PC-3 (cell line): ENCODE results near the gene DENND2C. TPM values are rescaled to one million over a fixed set of nuclear protein-coding genes. Genes with fewer than 3 reads are reported as not detected.

ENCODE experiments used
- ATAC-seq: fragments of 200-7000 bp; cut with Tn5 transposase; 2 replicates; pipeline ENCODE4 v1.9.1; 2020; ENCODE audit warnings: mild to moderate bottlenecking, moderate library complexity
- Bru-seq: library from RNA; stranded (reverse); fragments of 400-500 nt; gene quantifications from one replicate; lab custom pipeline; 2021; lab: Mats Ljungman, UMichigan
- BruChase-seq, 2 experiments: library from RNA; stranded (reverse); fragments of 400-500 nt; gene quantifications; one replicate each; lab custom pipeline; 2021; lab: Mats Ljungman, UMichigan
- BruUV-seq: library from RNA; stranded (reverse); fragments of 400-500 nt; replicated peaks from 2 replicates; lab custom pipeline; 2021; lab: Mats Ljungman, UMichigan
- CTCF ChIA-PET: fragments of 300-600 bp; sonication (Branson Sonifier 250); formaldehyde crosslinking; loops from one replicate; lab custom pipeline; 2022; ENCODE audit warnings: antibody characterized with exemption; lab: Charles Lee
- POLR2A ChIA-PET: fragments of 300-600 bp; sonication (Branson Sonifier 250); formaldehyde crosslinking; loops from one replicate; lab custom pipeline; 2022; ENCODE audit warnings: antibody characterized with exemption; ENCODE audit not compliant: unreplicated experiment; lab: Charles Lee
- DNase-seq: peaks from one replicate; pipeline ENCODE4 v3.0.0-alpha.2; 2015
- H2AFZ ChIP-seq: fragments of 300-600 bp; sonication (generic); 2 replicates; pipeline ENCODE4 v1.6.0; 2016; ENCODE audit warnings: antibody characterized with exemption, low read length
- H3F3A ChIP-seq: fragments of 300-600 bp; sonication (generic); one replicate; pipeline ENCODE4 v1.6.0; 2017; ENCODE audit warnings: antibody characterized with exemption, low read length, control low read depth, mild to moderate bottlenecking; ENCODE audit not compliant: unreplicated experiment
- H3K27ac ChIP-seq: fragments of 300-600 bp; sonication (generic); 2 replicates; pipeline ENCODE4 v1.5.1; 2016; ENCODE audit warnings: mild to moderate bottlenecking, low read length
- H3K27me3 ChIP-seq: fragments of 300-600 bp; sonication (generic); 2 replicates; pipeline ENCODE4 v1.6.1; 2016; ENCODE audit warnings: low read length, mixed read lengths
- H3K36me3 ChIP-seq: fragments of 300-600 bp; sonication (generic); 2 replicates; pipeline ENCODE4 v1.6.1; 2016; ENCODE audit warnings: low read depth, mixed run types, low read length, mixed read lengths
- H3K4me1 ChIP-seq: fragments of 300-600 bp; sonication (generic); 2 replicates; pipeline ENCODE4 v1.5.1; 2016; ENCODE audit warnings: low read length; ENCODE audit not compliant: insufficient read depth
- H3K4me2 ChIP-seq: fragments of 300-600 bp; sonication (generic); 2 replicates; pipeline ENCODE4 v1.6.0; 2016; ENCODE audit warnings: low read length
- H3K4me3 ChIP-seq: fragments of 300-600 bp; sonication (generic); 2 replicates; pipeline ENCODE4 v1.5.1; 2016; ENCODE audit warnings: mild to moderate bottlenecking, low read length, mixed read lengths
- H3K79me2 ChIP-seq: fragments of 300-600 bp; sonication (generic); 2 replicates; pipeline ENCODE4 v1.6.1; 2017; ENCODE audit warnings: low read length, mixed read lengths
- H3K9ac ChIP-seq: fragments of 300-600 bp; sonication (generic); 2 replicates; pipeline ENCODE4 v1.6.0; 2016; ENCODE audit warnings: mild to moderate bottlenecking, low read length
- H3K9me2 ChIP-seq: fragments of 300-600 bp; sonication (generic); replicated peaks from 2 replicates; pipeline ENCODE4 v1.6.1; 2016; ENCODE audit warnings: mixed run types, low read length, mixed read lengths
- H3K9me3 ChIP-seq: fragments of 300-600 bp; sonication (generic); 2 replicates; pipeline ENCODE4 v1.6.1; 2016; ENCODE audit warnings: low read length, mixed read lengths
- H4K20me1 ChIP-seq: fragments of 300-600 bp; sonication (generic); 2 replicates; pipeline ENCODE4 v1.6.1; 2016; ENCODE audit warnings: low read length, mixed read lengths
- CTCF ChIP-seq: fragments of 300-600 bp; sonication (generic); conservative IDR thresholded peaks from 2 replicates; pipeline ENCODE4 v1.5.1; 2017; ENCODE audit warnings: antibody characterized with exemption, low read depth, mild to moderate bottlenecking, low read length
- EZH2 ChIP-seq: fragments of 300-600 bp; sonication (generic); IDR thresholded peaks from one replicate; pipeline ENCODE4 v1.6.1; 2017; ENCODE audit warnings: antibody characterized with exemption, mild to moderate bottlenecking, low read length; ENCODE audit not compliant: unreplicated experiment
- EZH2phosphoT487 ChIP-seq: fragments of 300-600 bp; sonication (generic); IDR thresholded peaks from 2 replicates; pipeline ENCODE4 v1.6.1; 2018; ENCODE audit warnings: mild to moderate bottlenecking, antibody characterized with exemption, low read length, borderline replicate concordance
- intact Hi-C: fragments of 100-400 bp; cut with micrococcal nuclease; formaldehyde crosslinking; loops from 2 replicates; pipeline ENCODE4 v1.9.0; 2023
- long read RNA-seq: library from polyadenylated mRNA; unstranded; transcript quantifications from one replicate; pipeline ENCODE4 v2.0.0, GENCODE V29; 2021; ENCODE audit not compliant: unreplicated experiment
- total RNA-seq: library from RNA; depleted of rRNA; stranded (reverse); fragments of >200 nt; gene quantifications from 2 replicates; pipeline ENCODE4 v1.2.3, GENCODE V29; 2014; rRNA removed

The DENND2C gene
- total RNA-seq (0.95 and 2.0 TPM in 2 replicates), Bru-seq, nascent RNA (percentile 45 among the genes with signal in this experiment), BruChase-seq, experiment 1, labeled RNA remaining after a 6-hour chase (percentile 45 among the genes with signal in this experiment), BruChase-seq, experiment 2, labeled RNA remaining after a 2-hour chase (percentile 45 among the genes with signal in this experiment)
- long read RNA-seq, partial matches to known transcripts, result 1 of 2 reads
- long read RNA-seq, other reads (novel, unspliced or antisense), result 1 of 2 reads

- Histone ChIP-seq H3K9me2 (no peaks in the 10 kb centered on the region), H3F3A (no peaks in the 10 kb centered on the region), H3K27ac (peak within 1 kb of the TSS; percentile 80), H3K4me1 (peaks cover 12% of the 10 kb centered on the region), H3K9ac (peak within 1 kb of the TSS; percentile 71), H3K36me3 (no peaks in the 10 kb centered on the region), H2AFZ (peak within 1 kb of the TSS; percentile 85), H3K4me3 (peak within 1 kb of the TSS; percentile 85), H3K4me2 (peak within 1 kb of the TSS; percentile 92), H3K9me3 (no peaks in the 10 kb centered on the region), H3K79me2 (no peaks in the 10 kb centered on the region), H4K20me1 (no peaks in the 10 kb centered on the region), H3K27me3 (0 out of 2 replicates have a peak, but pooled peaks cover 1% of the 10 kb centered on the region)
- POLR2A ChIA-PET, result interaction anchor here (0.6 kb wide), 3 partner anchors 39 to 118 kb away, joined by 3 to 6 read pairs (median 3); no protein-coding TSS in a partner anchor
- intact Hi-C loops, result loop anchor here (2.0 kb wide), 1 partner anchor 691 kb away; the partner anchor contains the start of gene OLFML3
- BruUV-seq, result TSS peak; percentile 62
- no peak for DNase-seq
- CTCF ChIA-PET, result no interaction called here
- ATAC-seq, result peak; percentile 57
- TF ChIP-seq CTCF (no peak), EZH2 (no peak)
Measured at GRCh38 chr1:114669562-114670082, at the start of gene DENND2C. DENND2C (minus strand) TSS chr1:114670049; CDS start chr1:114625984, 44,065 bp downstream.

GRCh38 chr1:114719424-114719787 lies 49.6 kb upstream of the DENND2C start:
- peak overlapping the region; percentile 87 for H3K27ac ChIP-seq
- BruUV-seq, result no TSS peak
- peak; percentile 52 for DNase-seq

More at GRCh38 chr1:114719424-114719787, 49.6 kb upstream of the DENND2C start:
- Histone ChIP-seq H3K27me3 (no peaks in the 10 kb centered on the region), H3K4me2 (no peak overlapping the region), H4K20me1 (0 out of 2 replicates have a peak, but pooled peaks cover 4% of the 10 kb centered on the region), H3K79me2 (peaks cover 15% of the 10 kb centered on the region), H3K4me3 (no peak overlapping the region), H3K9ac (no peak overlapping the region), H3K4me1 (peaks cover 26% of the 10 kb centered on the region), H3K9me3 (no peaks in the 10 kb centered on the region), H3K36me3 (peaks cover 80% of the 10 kb centered on the region), H3F3A (no peaks in the 10 kb centered on the region), H2AFZ (no peak overlapping the region), H3K9me2 (no peaks in the 10 kb centered on the region)
- intact Hi-C loops, result no loop called here
- ChIA-PET CTCF (no interaction called here), POLR2A (no interaction called here)
- TF ChIP-seq EZH2 (no peak), CTCF (no peak), EZH2phosphoT487 (no peak)
- ATAC-seq, result peak; percentile 53; the same call in 1 of the 2 replicates
